ENCODE data around the gene ATP2B2.
A peak's percentile ranks its signal among the peaks of the same experiment; 100 is the strongest.

The ATP2B2 gene

GRCh38 chr3:10289787-10290355, 215.5 kb downstream of the ATP2B2 start:
- no peak for DNase-seq

GRCh38 chr3:10289077-10289476, 216.3 kb downstream of the ATP2B2 start:
- DNase-seq: no peak

GRCh38 chr3:10288575-10288960, 216.8 kb downstream of the ATP2B2 start:
- DNase-seq: no peak

GRCh38 chr3:10287936-10288574, 217.3 kb downstream of the ATP2B2 start:
- no peak for DNase-seq

GRCh38 chr3:10286596-10287295, 218.6 kb downstream of the ATP2B2 start:
- DNase-seq: peak; percentile 81

GRCh38 chr3:10286133-10286524, 219.3 kb downstream of the ATP2B2 start:
- no peak for DNase-seq

GRCh38 chr3:10285272-10286132, 219.9 kb downstream of the ATP2B2 start:
- no peak for DNase-seq

GRCh38 chr3:10284496-10284895, 220.9 kb downstream of the ATP2B2 start:
- no peak for DNase-seq

GRCh38 chr3:10283638-10284037, 221.7 kb downstream of the ATP2B2 start:
- DNase-seq: peak; percentile 33

- DNase-seq: no peak
Measured at GRCh38 chr3:10281951-10282350, 223.4 kb downstream of the ATP2B2 start.

- DNase-seq: no peak
Measured at GRCh38 chr3:10280571-10280970, 224.8 kb downstream of the ATP2B2 start.

GRCh38 chr3:10280177-10280529, 225.2 kb downstream of the ATP2B2 start:
- DNase-seq: no peak

GRCh38 chr3:10279384-10280176, 225.8 kb downstream of the ATP2B2 start:
- no peak for DNase-seq

GRCh38 chr3:10278501-10278900, 226.9 kb downstream of the ATP2B2 start:
- DNase-seq: no peak

GRCh38 chr3:10277115-10277625, 228.2 kb downstream of the ATP2B2 start:
- DNase-seq: no peak

- DNase-seq: no peak
Measured at GRCh38 chr3:10274601-10275000, 230.8 kb downstream of the ATP2B2 start.

Measured in eye (tissue), 1 donor.